Transverse colon (tissue), 4 donors: ENCODE data around the gene SGCA.

Experiments
- POLR2A ChIP-seq: fragments of 450-650 bp; IDR thresholded peaks from one replicate; pipeline ENCODE4 v1.6.1; 2016; ENCODE audit warnings: antibody characterized with exemption, mild to moderate bottlenecking, moderate library complexity
- POLR2AphosphoS5 ChIP-seq, 3 donors: sonication (generic); formaldehyde crosslinking; IDR thresholded peaks; one replicate each; pipeline ENCODE4 v1.6.1; 2016; ENCODE audit warnings: antibody characterized with exemption in 3 of 3
- TF ChIP-seq, protein P1 (sequence below), 5 experiments: fragments of 200-600 bp in 3 of 5; fragments of 450-650 bp in 2 of 5; sonication (generic) in 3 of 5; IDR thresholded peaks; 1 replicate in 2 of 5; 2 replicates in 3 of 5; pipeline ENCODE4 v1.5.1; 2016 to 2017; ENCODE audit warnings: antibody characterized with exemption in 5 of 5, inconsistent platforms in 3 of 5, mild to moderate bottlenecking in 2 of 5, moderate library complexity in 1 of 5

DNA sequence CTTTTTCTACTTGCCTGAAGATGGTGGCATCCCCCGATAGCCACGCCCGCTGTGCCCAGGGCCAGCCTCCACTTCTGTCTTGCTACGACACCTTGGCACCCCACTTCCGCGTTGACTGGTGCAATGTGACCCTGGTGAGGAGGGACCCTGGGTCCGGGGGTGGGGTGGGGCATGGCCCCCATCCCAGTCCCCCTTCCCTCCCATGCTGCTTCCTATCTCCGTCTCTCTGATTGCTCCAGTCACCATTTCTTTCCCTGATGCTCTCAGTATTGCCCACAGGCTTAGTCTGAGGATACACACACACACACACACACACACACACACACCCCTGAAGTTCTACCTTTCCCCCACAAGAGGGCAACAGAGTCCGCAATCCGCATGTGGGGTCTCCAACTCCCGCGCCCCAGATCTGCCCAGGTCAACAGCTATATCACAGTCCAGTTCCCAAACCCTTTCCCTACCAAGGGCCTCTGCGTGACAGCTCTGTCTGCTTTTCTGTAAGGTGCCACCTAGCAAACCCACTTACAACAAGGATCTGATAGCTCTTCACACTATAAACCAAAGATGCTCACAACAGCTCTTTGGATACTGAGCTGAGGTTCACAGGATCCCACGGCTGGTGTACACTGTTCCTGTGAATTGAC lies 3.4 kb downstream of the SGCA start:
- TF ChIP-seq, protein P1, sequence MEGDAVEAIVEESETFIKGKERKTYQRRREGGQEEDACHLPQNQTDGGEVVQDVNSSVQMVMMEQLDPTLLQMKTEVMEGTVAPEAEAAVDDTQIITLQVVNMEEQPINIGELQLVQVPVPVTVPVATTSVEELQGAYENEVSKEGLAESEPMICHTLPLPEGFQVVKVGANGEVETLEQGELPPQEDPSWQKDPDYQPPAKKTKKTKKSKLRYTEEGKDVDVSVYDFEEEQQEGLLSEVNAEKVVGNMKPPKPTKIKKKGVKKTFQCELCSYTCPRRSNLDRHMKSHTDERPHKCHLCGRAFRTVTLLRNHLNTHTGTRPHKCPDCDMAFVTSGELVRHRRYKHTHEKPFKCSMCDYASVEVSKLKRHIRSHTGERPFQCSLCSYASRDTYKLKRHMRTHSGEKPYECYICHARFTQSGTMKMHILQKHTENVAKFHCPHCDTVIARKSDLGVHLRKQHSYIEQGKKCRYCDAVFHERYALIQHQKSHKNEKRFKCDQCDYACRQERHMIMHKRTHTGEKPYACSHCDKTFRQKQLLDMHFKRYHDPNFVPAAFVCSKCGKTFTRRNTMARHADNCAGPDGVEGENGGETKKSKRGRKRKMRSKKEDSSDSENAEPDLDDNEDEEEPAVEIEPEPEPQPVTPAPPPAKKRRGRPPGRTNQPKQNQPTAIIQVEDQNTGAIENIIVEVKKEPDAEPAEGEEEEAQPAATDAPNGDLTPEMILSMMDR (IDR thresholded peaks at IDR 0.05) = peak; percentile 66 to 96 (median 71)
- TF ChIP-seq POLR2AphosphoS5 (IDR thresholded peaks at IDR 0.05) (no peak), POLR2A (no peak)
